H9 (cell line): ENCODE measurements around the gene INPP5A. TPM values are rescaled to one million over a fixed set of nuclear protein-coding genes. Genes with fewer than 3 reads are reported as not detected.

ENCODE experiments used
- DNase-seq: peaks from one replicate; pipeline ENCODE4 v3.0.0-alpha.2; 2017
- H2AFZ ChIP-seq: one replicate; pipeline ENCODE4 v1.6.1; 2013; ENCODE audit warnings: mild to moderate bottlenecking, low read length, control low read depth, moderate library complexity
- H2AK5ac ChIP-seq: 2 replicates; pipeline ENCODE4 v1.6.1; 2013; ENCODE audit warnings: low read length, control low read depth, mixed read lengths; ENCODE audit not compliant: insufficient read length
- H2BK120ac ChIP-seq: one replicate; pipeline ENCODE4 v1.6.1; 2013; ENCODE audit warnings: low read depth, mild to moderate bottlenecking, low read length, control low read depth, inconsistent platforms; ENCODE audit not compliant: poor library complexity, severe bottlenecking
- H2BK12ac ChIP-seq: 2 replicates; pipeline ENCODE4 v1.6.1; 2013; ENCODE audit warnings: low read length, control low read depth, mixed read lengths, low read depth; ENCODE audit not compliant: insufficient read length
- H2BK15ac ChIP-seq: 2 replicates; pipeline ENCODE4 v1.6.1; 2013; ENCODE audit warnings: low read depth, low read length, control low read depth
- H2BK20ac ChIP-seq: one replicate; pipeline ENCODE4 v1.6.1; 2013; ENCODE audit warnings: low read depth, mild to moderate bottlenecking, low read length, control low read depth, inconsistent platforms; ENCODE audit not compliant: poor library complexity, severe bottlenecking
- H2BK5ac ChIP-seq: 2 replicates; pipeline ENCODE4 v1.6.1; 2013; ENCODE audit warnings: low read length, control low read depth, mixed read lengths; ENCODE audit not compliant: insufficient read length
- H3K14ac ChIP-seq: 2 replicates; pipeline ENCODE4 v1.6.1; 2013; ENCODE audit warnings: low read length, control low read depth; ENCODE audit not compliant: insufficient read depth
- H3K18ac ChIP-seq: 2 replicates; pipeline ENCODE4 v1.6.1; 2013; ENCODE audit warnings: low read depth, mild to moderate bottlenecking, mixed read lengths, low read length, control low read depth; ENCODE audit not compliant: insufficient read length
- H3K23ac ChIP-seq: 2 replicates; pipeline ENCODE4 v1.6.1; 2013; ENCODE audit warnings: low read length, control low read depth, mixed read lengths, low read depth; ENCODE audit not compliant: insufficient read length
- H3K23me2 ChIP-seq: 2 replicates; pipeline ENCODE4 v1.6.1; 2013; ENCODE audit warnings: low read depth, mild to moderate bottlenecking, mixed read lengths, low read length, control low read depth; ENCODE audit not compliant: insufficient read length, poor library complexity, severe bottlenecking
- H3K27ac ChIP-seq: 2 replicates; pipeline ENCODE4 v1.5.1; 2013; ENCODE audit warnings: low read length, control low read depth, mixed read lengths, low read depth; ENCODE audit not compliant: insufficient read length
- H3K27me3 ChIP-seq: 2 replicates; pipeline ENCODE4 v1.6.1; 2013; ENCODE audit warnings: low read length, control low read depth, inconsistent platforms; ENCODE audit not compliant: insufficient read depth
- H3K4ac ChIP-seq: 2 replicates; pipeline ENCODE4 v1.6.1; 2013; ENCODE audit warnings: low read depth, mild to moderate bottlenecking, control low read depth, inconsistent platforms, low read length, moderate library complexity
- H3K4me1 ChIP-seq: 2 replicates; pipeline ENCODE4 v1.6.1; 2013; ENCODE audit warnings: low read length, control low read depth, inconsistent platforms; ENCODE audit not compliant: insufficient read depth
- H3K4me2 ChIP-seq: 2 replicates; pipeline ENCODE4 v1.6.1; 2013; ENCODE audit warnings: low read length, control low read depth, mixed read lengths; ENCODE audit not compliant: insufficient read length, insufficient read depth
- H3K56ac ChIP-seq: 2 replicates; pipeline ENCODE4 v1.6.1; 2013; ENCODE audit warnings: low read depth, mild to moderate bottlenecking, mixed read lengths, low read length, control low read depth; ENCODE audit not compliant: insufficient read length
- H3K79me1 ChIP-seq: 2 replicates; pipeline ENCODE4 v1.6.1; 2013; ENCODE audit warnings: low read depth, mild to moderate bottlenecking, moderate library complexity, low read length, control low read depth, inconsistent platforms; ENCODE audit not compliant: insufficient read depth, poor library complexity, severe bottlenecking
- H3K79me2 ChIP-seq: 2 replicates; pipeline ENCODE4 v1.6.1; 2013; ENCODE audit warnings: low read length, control low read depth, inconsistent platforms; ENCODE audit not compliant: insufficient read depth
- H3K9ac ChIP-seq: 2 replicates; pipeline ENCODE4 v1.6.1; 2013; ENCODE audit warnings: low read length, control low read depth, mixed read lengths; ENCODE audit not compliant: insufficient read length; ENCODE audit errors: extremely low read depth
- H3K9me3 ChIP-seq: one replicate; pipeline ENCODE4 v1.6.1; 2013; ENCODE audit warnings: low read depth, low read length, inconsistent platforms; ENCODE audit not compliant: control insufficient read depth
- H3T11ph ChIP-seq: one replicate; pipeline ENCODE4 v1.6.1; 2013; ENCODE audit warnings: mild to moderate bottlenecking, low read length, control low read depth, inconsistent platforms
- H4K20me1 ChIP-seq: one replicate; pipeline ENCODE4 v1.6.1; 2013; ENCODE audit not compliant: control insufficient read depth, insufficient read length, insufficient read depth
- H4K5ac ChIP-seq: 2 replicates; pipeline ENCODE4 v1.6.1; 2013; ENCODE audit warnings: low read depth, mild to moderate bottlenecking, mixed read lengths, low read length, control low read depth; ENCODE audit not compliant: insufficient read length
- H4K8ac ChIP-seq: replicated peaks from 2 replicates; pipeline ENCODE4 v1.6.1; 2013; ENCODE audit warnings: low read length, control low read depth, mixed read lengths, low read depth; ENCODE audit not compliant: insufficient read length
- H4K91ac ChIP-seq: 2 replicates; pipeline ENCODE4 v1.6.1; 2013; ENCODE audit warnings: low read depth, mild to moderate bottlenecking, moderate library complexity, mixed read lengths, low read length, control low read depth; ENCODE audit not compliant: insufficient read length
- H3K27ac Mint-ChIP-seq, 3 experiments: 2 replicates in 2 of 3; 3 replicates in 1 of 3; pipeline ENCODE4 v1.8.0; 2020 to 2021; ENCODE audit warnings: mixed read lengths in 3 of 3, mild to moderate bottlenecking in 1 of 3, moderate library complexity in 1 of 3
- H3K27me3 Mint-ChIP-seq: 2 replicates; pipeline ENCODE4 v1.8.0; 2021; ENCODE audit warnings: low read depth, mild to moderate bottlenecking, moderate library complexity, mixed read lengths
- H3K36me3 Mint-ChIP-seq, 3 experiments: 2 replicates in 2 of 3; 3 replicates in 1 of 3; pipeline ENCODE4 v1.8.0; 2020 to 2021; ENCODE audit warnings: low read depth in 3 of 3, mixed read lengths in 3 of 3; ENCODE audit not compliant: insufficient read depth in 1 of 3
- H3K4me1 Mint-ChIP-seq, 2 experiments: 2 replicates each; pipeline ENCODE4 v1.8.0; 2020; ENCODE audit warnings: mixed read lengths in 2 of 2
- H3K4me3 Mint-ChIP-seq, 2 experiments: 2 replicates in 1 of 2; 3 replicates in 1 of 2; pipeline ENCODE4 v1.8.0; 2020 to 2021; ENCODE audit warnings: mild to moderate bottlenecking in 2 of 2, mixed read lengths in 2 of 2, moderate library complexity in 1 of 2
- H3K9me3 Mint-ChIP-seq, 2 experiments: 2 replicates in 1 of 2; 3 replicates in 1 of 2; pipeline ENCODE4 v1.8.0; 2020; ENCODE audit warnings: mild to moderate bottlenecking in 2 of 2, mixed read lengths in 2 of 2, moderate library complexity in 1 of 2
- CTCF ChIP-seq: fragments of 200-600 bp; sonication (generic); conservative IDR thresholded peaks from 3 replicates; pipeline ENCODE4 v1.8.0; 2021; ENCODE audit warnings: antibody characterized with exemption, mild to moderate bottlenecking
- WGBS: extraction: QIAGEN DNeasy Blood & Tissue Kit; methylation state at CpG from one replicate; pipeline ENCODE4 v1.1.7; 2013; ENCODE audit warnings: missing lambda C conversion rate, low lambda C conversion rate, mixed read lengths; ENCODE audit not compliant: insufficient read length; ENCODE audit errors: extremely low coverage; 5-methylcytosine and 5-hydroxymethylcytosine counted together
- total RNA-seq: library from RNA; stranded (reverse); gene quantifications from 2 replicates; pipeline ENCODE4 v1.2.1, GENCODE V29; 2021

INPP5A gene
- total RNA-seq, 1 experiment from 2014 or later, result 17.7 TPM

GRCh38 chr10:132542086-132542775 lies 4.6 kb downstream of the INPP5A start:
- Mint-ChIP-seq H3K9me3 (no peaks in the 10 kb centered on the region), H3K27ac (no peak overlapping the region; a peak in 1 of 7 replicates), H3K27me3 (peaks cover 15% of the 10 kb centered on the region), H3K4me1 (peaks cover 34 to 53% of the 10 kb centered on the region in 2 experiments), H3K4me3 (no peak overlapping the region; a peak in 1 of 5 replicates), H3K36me3 (peaks cover 0 to 2% (median 0%) of the 10 kb centered on the region in 3 experiments; a peak in 2 of 7 replicates)
- Histone ChIP-seq H3K14ac (no peak overlapping the region), H2BK5ac (no peak overlapping the region), H4K5ac (no peak overlapping the region), H3K23me2 (peaks cover 5% of the 10 kb centered on the region), H4K91ac (no peak overlapping the region), H3K79me2 (peaks cover 2% of the 10 kb centered on the region; the same call in 1 of the 2 replicates), H3K56ac (no peak overlapping the region), H3K18ac (no peak overlapping the region), H2BK20ac (no peak overlapping the region), H2BK15ac (no peak overlapping the region), H3T11ph (no peak overlapping the region), H3K27ac (no peak overlapping the region), H3K9me3 (no peaks in the 10 kb centered on the region), H3K4me2 (no peak overlapping the region), H4K20me1 (no peaks in the 10 kb centered on the region), H2AK5ac (no peak overlapping the region), H3K27me3 (no peaks in the 10 kb centered on the region; the same call in 1 of the 2 replicates), H3K79me1 (peaks cover 5% of the 10 kb centered on the region), H2BK12ac (no peak overlapping the region), H2BK120ac (no peak overlapping the region), H2AFZ (no peak overlapping the region), H3K9ac (no peak overlapping the region), H3K4me1 (no peaks in the 10 kb centered on the region; the same call in 1 of the 2 replicates), H3K23ac (no peak overlapping the region), H4K8ac (no peak overlapping the region), H3K4ac (no peak overlapping the region)
- TF ChIP-seq CTCF, result no peak
- WGBS, result no CpG with 5 or more reads among the region's 19 CpGs
- no peak for DNase-seq
